Activated CD4-positive, alpha-beta T cell treated with anti-CD3 and anti-CD28 coated beads for 24 hours (primary cell): ENCODE measurements around the gene ARMS2.

Experiments
- DNase-seq, 2 donors: peaks; one replicate each; pipeline ENCODE4 v3.0.0-alpha.2; 2020; ENCODE audit warnings: low read depth in 2 of 2

Gene ARMS2

GRCh38 chr10:122450353-122450990 is 4.0 kb upstream of the ARMS2 start:
- no peak for DNase-seq

DNA sequence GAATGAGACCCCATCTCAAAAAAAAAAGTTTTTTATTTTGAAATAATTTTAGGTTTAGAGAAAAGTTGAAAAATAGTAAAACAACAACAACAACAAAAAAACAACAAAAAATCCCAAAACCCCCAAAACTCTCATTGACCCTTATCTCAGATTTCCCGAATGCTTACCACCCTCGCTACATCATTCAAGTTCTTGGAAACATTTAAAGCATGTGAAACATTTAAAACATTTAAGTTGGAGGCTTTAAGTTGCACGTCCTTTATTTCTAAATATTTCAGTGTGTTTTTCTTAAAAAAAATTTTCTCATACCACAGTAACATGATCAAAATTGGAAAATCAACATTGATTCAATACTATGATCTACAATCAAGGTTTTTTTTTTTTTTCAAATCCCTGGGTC is 382 bp upstream of the ARMS2 start:
- no peak for DNase-seq

DNA sequence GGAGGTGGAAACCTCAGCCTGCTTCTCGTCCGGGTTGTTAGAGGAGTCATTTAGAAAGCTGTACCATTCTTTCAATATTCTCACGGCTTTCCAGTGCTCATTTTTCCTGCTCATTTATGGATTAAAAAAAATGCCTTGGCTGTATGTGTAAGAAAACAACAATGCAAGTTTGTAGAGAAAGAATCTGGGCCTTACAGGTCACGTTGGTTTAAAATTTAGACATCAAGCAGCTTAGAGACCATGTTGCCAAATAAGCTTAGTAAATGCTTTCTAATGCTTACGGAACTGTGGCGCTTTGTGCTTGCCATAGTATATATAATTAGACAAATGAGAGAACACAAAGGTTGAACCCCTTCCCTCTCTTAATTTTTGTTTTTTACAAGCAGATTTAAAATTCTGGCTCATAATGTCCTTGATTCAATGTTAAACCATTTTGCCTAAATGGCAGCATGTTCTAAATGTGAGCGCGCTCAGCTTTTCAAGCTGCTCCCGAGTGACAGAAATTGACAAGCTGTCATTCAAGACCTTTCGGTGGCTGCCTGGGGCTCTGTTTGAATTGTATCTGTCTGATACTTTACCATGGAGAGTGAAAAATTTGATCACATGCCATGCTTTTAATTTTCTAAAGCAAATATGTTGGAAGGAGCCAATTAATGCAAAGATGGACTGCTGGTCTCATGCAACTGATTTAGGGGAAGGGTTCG is 1.1 kb downstream of the ARMS2 start:
- DNase-seq, result no peak

- no peak for DNase-seq
These were observed 3.5 kb downstream of the ARMS2 start for GRCh38 chr10:122457934-122458333.

DNA sequence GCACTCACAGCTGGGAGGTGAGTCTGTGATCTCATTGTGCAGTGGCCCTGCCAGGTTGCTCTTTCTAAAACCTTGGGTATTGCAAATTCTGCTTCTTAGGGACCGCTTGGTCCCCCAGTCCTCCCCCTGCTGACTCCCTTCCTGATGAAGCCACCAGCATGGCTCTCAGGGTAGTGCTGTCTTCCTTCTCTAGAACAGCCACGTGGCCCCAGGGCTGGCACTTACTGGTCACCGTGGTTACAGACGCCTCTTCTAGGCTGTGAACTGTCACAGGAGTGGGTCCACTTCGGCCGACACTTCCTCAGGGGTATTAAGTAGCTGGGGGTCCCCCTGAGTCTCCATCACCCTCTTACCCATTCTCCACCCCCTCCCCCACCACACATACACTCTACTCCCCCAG is 4.2 kb downstream of the ARMS2 start:
- DNase-seq, result no peak

- no peak for DNase-seq
These were observed 5.3 kb downstream of the ARMS2 start for GRCh38 chr10:122459561-122460273.

- no peak for DNase-seq
These were observed 6.4 kb downstream of the ARMS2 start for GRCh38 chr10:122460891-122461293.

- no peak for DNase-seq
These were observed 6.9 kb downstream of the ARMS2 start, which contains the start of gene HTRA1 for GRCh38 chr10:122461367-122461728. TSS of gene HTRA1 (plus strand) at chr10:122461553. CDS start at chr10:122461653, 100 bp downstream.

DNA sequence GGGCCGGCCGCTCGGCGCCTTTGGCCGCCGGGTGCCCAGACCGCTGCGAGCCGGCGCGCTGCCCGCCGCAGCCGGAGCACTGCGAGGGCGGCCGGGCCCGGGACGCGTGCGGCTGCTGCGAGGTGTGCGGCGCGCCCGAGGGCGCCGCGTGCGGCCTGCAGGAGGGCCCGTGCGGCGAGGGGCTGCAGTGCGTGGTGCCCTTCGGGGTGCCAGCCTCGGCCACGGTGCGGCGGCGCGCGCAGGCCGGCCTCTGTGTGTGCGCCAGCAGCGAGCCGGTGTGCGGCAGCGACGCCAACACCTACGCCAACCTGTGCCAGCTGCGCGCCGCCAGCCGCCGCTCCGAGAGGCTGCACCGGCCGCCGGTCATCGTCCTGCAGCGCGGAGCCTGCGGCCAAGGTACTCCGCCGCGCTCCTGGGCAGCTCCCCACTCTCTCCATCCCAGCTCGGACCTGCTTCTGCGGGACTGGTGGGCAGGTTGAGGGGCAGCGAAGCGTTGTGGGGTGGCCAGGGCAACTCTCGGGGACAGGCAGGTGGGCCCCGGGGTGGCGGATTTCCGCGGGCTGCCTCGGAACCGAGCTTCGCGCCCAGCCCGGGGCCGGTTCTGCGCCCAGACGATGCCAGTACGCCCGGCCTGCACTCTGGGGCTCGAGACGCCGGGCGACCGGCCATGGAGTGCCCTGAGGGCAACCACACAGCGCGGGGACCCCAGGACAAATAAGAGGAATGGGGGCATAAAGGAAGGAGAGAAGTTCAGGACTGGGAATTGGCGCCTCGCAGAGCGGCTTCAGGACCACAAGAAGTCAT is 7.5 kb downstream of the ARMS2 start:
- no peak for DNase-seq

- no peak for DNase-seq
These were observed 8.3 kb downstream of the ARMS2 start for GRCh38 chr10:122462533-122463465.

GRCh38 chr10:122463466-122464249 is 9.2 kb downstream of the ARMS2 start:
- DNase-seq, result no peak

- DNase-seq, result no peak
These were observed 9.7 kb downstream of the ARMS2 start for GRCh38 chr10:122464250-122464510.

GRCh38 chr10:122464586-122464985 is 10.1 kb downstream of the ARMS2 start:
- DNase-seq, result no peak

- DNase-seq, result no peak
These were observed 11.1 kb downstream of the ARMS2 start for GRCh38 chr10:122465401-122466040.

DNA sequence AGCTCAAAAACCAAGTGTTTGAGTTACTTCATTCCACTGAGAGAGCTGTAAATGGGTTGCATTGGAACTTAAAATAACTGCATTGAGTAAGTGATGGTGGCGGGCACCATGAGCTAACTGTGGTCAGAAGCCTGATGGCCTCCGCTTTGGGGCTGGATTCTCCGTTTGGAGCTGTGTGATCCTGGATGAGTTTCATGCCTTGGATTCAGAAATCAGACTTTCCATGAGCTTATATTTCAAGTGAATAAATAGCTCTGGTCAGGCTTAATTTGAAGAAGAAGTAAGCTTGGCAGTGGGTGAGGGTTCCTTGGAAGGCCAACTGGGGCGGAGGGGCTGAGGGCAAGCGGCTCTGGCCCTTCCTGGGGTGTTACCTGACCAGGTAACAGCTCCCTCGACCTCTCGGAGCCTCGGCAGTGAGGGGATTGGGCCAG is 12.5 kb downstream of the ARMS2 start:
- no peak for DNase-seq

GRCh38 chr10:122467701-122468100 is 13.2 kb downstream of the ARMS2 start:
- DNase-seq, result no peak

DNA sequence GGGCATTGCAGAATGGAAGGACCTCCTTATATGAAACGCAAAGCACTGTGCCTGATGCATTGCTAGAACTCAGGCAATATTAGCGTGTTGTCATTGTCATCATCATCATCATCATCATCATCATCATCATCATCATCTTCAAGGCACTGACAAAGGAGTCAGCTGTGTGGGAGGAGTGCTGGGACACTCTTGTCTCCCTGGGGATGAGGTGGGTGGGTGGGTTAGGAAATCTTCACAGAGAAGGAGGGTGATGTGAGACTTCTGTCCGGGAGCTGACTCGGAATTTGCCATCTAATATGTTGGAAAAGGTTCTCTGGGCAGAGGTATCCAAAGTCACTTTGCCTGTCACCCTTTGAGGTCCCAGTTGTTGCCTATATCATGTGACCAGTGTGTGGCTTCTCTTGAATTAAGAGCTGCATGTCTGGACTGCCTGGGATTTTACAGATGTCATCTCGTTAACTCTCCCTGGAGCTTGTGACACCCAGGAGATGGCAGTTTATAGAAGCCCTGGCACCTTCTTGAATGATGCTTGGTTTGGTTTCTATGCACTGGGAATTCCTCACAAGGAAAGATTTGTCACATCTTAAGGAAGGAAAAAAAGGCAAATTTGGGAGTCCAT is 14.0 kb downstream of the ARMS2 start:
- DNase-seq, result no peak

- DNase-seq, result no peak
These were observed 14.7 kb downstream of the ARMS2 start for GRCh38 chr10:122468926-122469781.

- no peak for DNase-seq
These were observed 15.4 kb downstream of the ARMS2 start for GRCh38 chr10:122469848-122470247.
